Tibial artery (tissue), 4 donors: ENCODE results near the gene CTRB2.

Experiments
- DNase-seq, 2 donors: peaks; one replicate each; pipeline ENCODE4 v3.0.0-alpha.2; 2019
- H3K27ac ChIP-seq, 2 donors: fragments of 200-600 bp; sonication (generic) in 1 of 2; 1 replicate in 1 of 2; 2 replicates in 1 of 2; pipeline ENCODE4 v1.5.1; 2018 to 2019; ENCODE audit warnings: mild to moderate bottlenecking in 1 of 2
- H3K27me3 ChIP-seq, 2 donors: fragments of 200-600 bp; sonication (generic) in 1 of 2; one replicate each; pipeline versions ENCODE4 v1.5.1 to v1.6.0; 2016 to 2019
- H3K36me3 ChIP-seq, 3 donors: fragments of 200-600 bp; sonication (generic) in 2 of 3; one replicate each; pipeline ENCODE4 v1.5.1; 2016 to 2019; ENCODE audit warnings: mild to moderate bottlenecking in 2 of 3
- H3K4me1 ChIP-seq, 4 donors: fragments of 200-600 bp; sonication (generic) in 2 of 4; 1 replicate in 3 of 4; 2 replicates in 1 of 4; pipeline ENCODE4 v1.5.1; 2016 to 2019
- H3K4me3 ChIP-seq, 2 donors: fragments of 200-600 bp; sonication (generic) in 1 of 2; 1 replicate in 1 of 2; 2 replicates in 1 of 2; pipeline ENCODE4 v1.5.1; 2018 to 2019; ENCODE audit warnings: mild to moderate bottlenecking in 2 of 2
- H3K9me3 ChIP-seq, 3 donors: fragments of 200-600 bp; sonication (generic) in 1 of 3; one replicate each; pipeline ENCODE4 v1.5.1; 2016 to 2019
- CTCF ChIP-seq, 2 experiments: fragments of 200-600 bp in 1 of 2; fragments of 450-650 bp in 1 of 2; IDR thresholded peaks; one replicate each; pipeline ENCODE4 v1.5.1; 2017 to 2019; ENCODE audit warnings: antibody characterized with exemption in 2 of 2, mild to moderate bottlenecking in 1 of 2, moderate library complexity in 1 of 2
- intact Hi-C: fragments of 100-400 bp; cut with DNase I; formaldehyde crosslinking; loops from one replicate; pipeline ENCODE4 v1.15.0; 2023; ENCODE audit warnings: low total_unique reads

CTRB2 gene

GRCh38 chr16:75188832-75189477 lies 18.0 kb downstream of the CTRB2 start:
- no peak for DNase-seq
- H3K27me3 ChIP-seq, result no peaks in the 10 kb centered on the region
- H3K4me3 ChIP-seq, result no peak overlapping the region
- H3K9me3 ChIP-seq, result no peaks in the 10 kb centered on the region
- H3K27ac ChIP-seq, result no peak overlapping the region
- no peaks in the 10 kb centered on the region for H3K4me1 ChIP-seq
- intact Hi-C loops, result no loop called here
- H3K36me3 ChIP-seq, result no peaks in the 10 kb centered on the region
- no peak for TF ChIP-seq CTCF (IDR thresholded peaks at IDR 0.05)

GRCh38 chr16:75181630-75182029 lies 25.3 kb downstream of the CTRB2 start:
- H3K4me1 ChIP-seq, result no peaks in the 10 kb centered on the region
- H3K27me3 ChIP-seq, result no peaks in the 10 kb centered on the region
- H3K4me3 ChIP-seq, result no peak overlapping the region
- no peak overlapping the region for H3K27ac ChIP-seq
- DNase-seq, result no peak
- intact Hi-C loops, result no loop called here
- H3K9me3 ChIP-seq, result peaks cover under 1 to 10% (median 7%) of the 10 kb centered on the region in 3 donors
- H3K36me3 ChIP-seq, result no peaks in the 10 kb centered on the region
- no peak for TF ChIP-seq CTCF (IDR thresholded peaks at IDR 0.05)

- H3K27ac ChIP-seq, result no peak overlapping the region
- H3K27me3 ChIP-seq, result no peaks in the 10 kb centered on the region
- no peaks in the 10 kb centered on the region for H3K4me1 ChIP-seq
- H3K4me3 ChIP-seq, result no peak overlapping the region
- peaks cover 2 to 27% (median 24%) of the 10 kb centered on the region in 3 donors for H3K9me3 ChIP-seq
- DNase-seq, result no peak
- H3K36me3 ChIP-seq, result no peaks in the 10 kb centered on the region
- intact Hi-C loops, result no loop called here
- TF ChIP-seq CTCF (IDR thresholded peaks at IDR 0.05), result no peak
Observed at GRCh38 chr16:75179208-75179607, 27.8 kb downstream of the CTRB2 start.

GRCh38 chr16:75176926-75177325 lies 30.0 kb downstream of the CTRB2 start:
- intact Hi-C loops, result no loop called here
- Histone ChIP-seq H3K36me3 (peaks cover 0 to 6% (median 0%) of the 10 kb centered on the region in 3 donors), H3K4me1 (no peaks in the 10 kb centered on the region), H3K27me3 (no peaks in the 10 kb centered on the region), H3K27ac (no peak overlapping the region), H3K9me3 (peaks cover 2 to 44% (median 36%) of the 10 kb centered on the region in 3 donors), H3K4me3 (no peak overlapping the region)
- TF ChIP-seq CTCF (IDR thresholded peaks at IDR 0.05), result no peak
- DNase-seq, result no peak

GRCh38 chr16:75175074-75175473 lies 31.9 kb downstream of the CTRB2 start:
- intact Hi-C loops, result no loop called here
- Histone ChIP-seq H3K9me3 (peaks cover 2 to 61% (median 36%) of the 10 kb centered on the region in 3 donors), H3K27me3 (no peaks in the 10 kb centered on the region), H3K4me1 (no peaks in the 10 kb centered on the region), H3K36me3 (peaks cover 10 to 24% (median 13%) of the 10 kb centered on the region in 3 donors), H3K4me3 (no peak overlapping the region), H3K27ac (no peak overlapping the region)
- no peak for TF ChIP-seq CTCF (IDR thresholded peaks at IDR 0.05)
- DNase-seq, result no peak
